GM19372 (cell line): Measurements from ENCODE around the gene UNC13D.
"Not testable (repeated sequence)": the region's sequence is repeated elsewhere in the genome, so short reads cannot be mapped to it uniquely, and the experiment has no call there.

Experiments
- ATAC-seq: cut with Tn5 transposase; IDR thresholded peaks from one replicate; pipeline ENCODE4 v1.9.1; 2021; ENCODE audit warnings: mild to moderate bottlenecking, low read depth, moderate library complexity; ENCODE audit not compliant: unreplicated experiment

The UNC13D gene

GRCh38 chr17:75822800-75823166 lies 21.4 kb downstream of the UNC13D start:
- no peak for ATAC-seq

- ATAC-seq: no peak
Measured at GRCh38 chr17:75822119-75822799, 21.9 kb downstream of the UNC13D start.

GRCh38 chr17:75821552-75821951 lies 22.7 kb downstream of the UNC13D start:
- ATAC-seq: no peak

GRCh38 chr17:75820094-75821080 lies 23.8 kb downstream of the UNC13D start:
- no peak for ATAC-seq

GRCh38 chr17:75819678-75820077 lies 24.5 kb downstream of the UNC13D start:
- no peak for ATAC-seq

- no peak for ATAC-seq
Measured at GRCh38 chr17:75819116-75819515, 25.1 kb downstream of the UNC13D start.

GRCh38 chr17:75818326-75818885 lies 25.8 kb downstream of the UNC13D start:
- ATAC-seq: no peak

GRCh38 chr17:75817571-75817970 lies 26.6 kb downstream of the UNC13D start:
- ATAC-seq: no peak

- no peak for ATAC-seq
Measured at GRCh38 chr17:75816693-75817092, 27.5 kb downstream of the UNC13D start.

- ATAC-seq: no peak
Measured at GRCh38 chr17:75815399-75815798, 28.8 kb downstream of the UNC13D start.

GRCh38 chr17:75814900-75815373 lies 29.3 kb downstream of the UNC13D start:
- ATAC-seq: no peak

- ATAC-seq: no peak
Measured at GRCh38 chr17:75814021-75814395, 30.2 kb downstream of the UNC13D start.

- no peak for ATAC-seq
Measured at GRCh38 chr17:75813081-75814020, 30.9 kb downstream of the UNC13D start.

- no peak for ATAC-seq
Measured at GRCh38 chr17:75812096-75813013, 31.8 kb downstream of the UNC13D start.

GRCh38 chr17:75811174-75811573 lies 33.0 kb downstream of the UNC13D start:
- no peak for ATAC-seq

- ATAC-seq: not testable (repeated sequence)
Measured at GRCh38 chr17:75810756-75811155, 33.4 kb downstream of the UNC13D start.

GRCh38 chr17:75810216-75810615 lies 34.0 kb downstream of the UNC13D start:
- ATAC-seq: no peak

GRCh38 chr17:75809631-75810111 lies 34.5 kb downstream of the UNC13D start:
- ATAC-seq: no peak
